Activated CD8-positive, alpha-beta memory T cell treated with anti-CD3 and anti-CD28 coated beads for 36 hours (primary cell): Measurements from ENCODE around the gene INTS2. TPM values are rescaled to one million over a fixed set of nuclear protein-coding genes. Genes with fewer than 3 reads are reported as not detected.
"Not testable (repeated sequence)": the region's sequence is repeated elsewhere in the genome, so short reads cannot be mapped to it uniquely, and the experiment has no call there.

Experiments
- CTCF ChIA-PET: fragments of 350-600 bp; sonication (Branson Sonifier 250); formaldehyde crosslinking; loops from one replicate; lab custom pipeline; 2021; ENCODE audit warnings: antibody characterized with exemption; lab: Charles Lee
- POLR2A ChIA-PET: fragments of 350-600 bp; sonication (Branson Sonifier 250); formaldehyde crosslinking; loops from one replicate; lab custom pipeline; 2021; ENCODE audit warnings: antibody characterized with exemption; lab: Charles Lee
- total RNA-seq, 2 experiments: library from RNA; stranded (reverse); gene quantifications; one replicate each; pipeline ENCODE4 v1.2.3, GENCODE V29; 2021

INTS2 gene
- total RNA-seq, 2 experiments from 2014 or later = 26.8 to 28.2 TPM

- POLR2A ChIA-PET = no interaction called here
- CTCF ChIA-PET = interaction anchor here (0.5 kb wide), 1 partner anchor 99 kb away, joined by 3 read pairs; no protein-coding TSS in a partner anchor
These were observed 94.1 kb downstream of the INTS2 start for GRCh38 chr17:61833536-61834193.

DNA sequence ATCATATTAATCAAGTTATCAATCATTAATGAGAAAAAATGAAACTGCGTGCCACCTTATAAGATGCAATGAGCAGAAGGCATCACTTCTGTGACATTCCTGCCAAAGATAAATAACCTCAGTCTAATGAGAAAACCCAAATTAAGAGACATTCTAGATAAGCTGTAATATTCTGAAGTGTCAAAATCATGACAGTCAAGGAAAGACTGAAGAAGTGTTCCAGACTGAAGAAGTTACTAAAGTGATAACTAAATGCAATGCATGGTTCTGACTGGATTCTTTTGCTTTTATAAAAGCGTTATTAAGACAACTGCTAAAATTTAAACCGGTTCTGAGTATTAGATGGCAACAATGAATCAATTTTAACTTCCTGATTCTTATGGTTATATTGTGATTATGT is 95.3 kb downstream of the INTS2 start:
- CTCF ChIA-PET = no interaction called here
- POLR2A ChIA-PET = no interaction called here

DNA sequence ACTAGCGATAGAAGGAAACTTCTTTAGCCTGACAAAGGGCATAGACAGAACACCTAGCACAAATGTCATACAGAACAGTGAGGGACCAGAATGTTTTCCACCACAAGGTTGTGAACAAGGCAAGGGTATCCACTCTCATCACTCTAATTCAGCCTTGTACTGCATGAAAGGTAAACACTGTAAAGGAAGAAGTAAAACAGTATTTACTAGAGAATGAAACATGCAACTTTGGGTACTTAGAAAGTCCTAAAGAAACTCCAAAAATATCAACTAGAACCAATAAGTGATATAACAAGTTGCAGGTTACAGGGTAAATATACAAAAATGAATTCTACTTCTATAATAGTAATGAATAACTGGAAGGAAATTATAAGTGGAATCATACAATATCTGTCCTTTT is 96.7 kb downstream of the INTS2 start:
- POLR2A ChIA-PET = no interaction called here
- CTCF ChIA-PET = no interaction called here

GRCh38 chr17:61828694-61829093 is 99.1 kb downstream of the INTS2 start:
- ChIA-PET CTCF (no interaction called here), POLR2A (no interaction called here)

GRCh38 chr17:61827649-61828395 is 100.0 kb downstream of the INTS2 start:
- POLR2A ChIA-PET = no interaction called here
- CTCF ChIA-PET = no interaction called here

- CTCF ChIA-PET, POLR2A ChIA-PET: not testable (repeated sequence)
These were observed 100.9 kb downstream of the INTS2 start for GRCh38 chr17:61826866-61827265.

DNA sequence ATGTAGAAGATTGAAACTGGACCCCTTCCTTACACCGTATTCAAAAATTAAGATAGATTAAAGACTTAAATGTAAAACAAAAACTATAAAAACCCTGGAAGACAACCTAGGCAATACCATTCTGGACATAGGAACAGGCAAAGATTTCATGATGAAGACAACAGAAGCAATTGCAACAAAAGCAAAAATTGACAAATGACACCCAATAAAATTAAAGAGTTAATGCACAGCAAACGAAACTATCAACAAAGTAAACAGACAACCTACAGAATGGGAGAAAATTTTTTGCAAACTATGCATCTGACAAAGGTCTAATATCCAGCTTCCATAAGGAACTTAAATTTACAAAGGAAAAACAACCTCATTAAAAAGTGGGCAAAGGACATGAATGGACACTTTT is 101.6 kb downstream of the INTS2 start:
- POLR2A ChIA-PET, CTCF ChIA-PET: not testable (repeated sequence)

- CTCF ChIA-PET = no interaction called here
- POLR2A ChIA-PET = no interaction called here
These were observed 102.2 kb downstream of the INTS2 start for GRCh38 chr17:61825448-61826137.

GRCh38 chr17:61822326-61823285 is 105.2 kb downstream of the INTS2 start:
- ChIA-PET POLR2A (no interaction called here), CTCF (interaction anchor here (0.7 kb wide), 1 partner anchor 368 kb away, joined by 3 read pairs; no protein-coding TSS in a partner anchor)

GRCh38 chr17:61821655-61822054 is 106.1 kb downstream of the INTS2 start:
- CTCF ChIA-PET = no interaction called here
- POLR2A ChIA-PET = no interaction called here

GRCh38 chr17:61819265-61819664 is 108.5 kb downstream of the INTS2 start:
- CTCF ChIA-PET, POLR2A ChIA-PET: not testable (repeated sequence)

GRCh38 chr17:61818225-61818624 is 109.6 kb downstream of the INTS2 start:
- ChIA-PET CTCF (no interaction called here), POLR2A (no interaction called here)

- ChIA-PET CTCF (no interaction called here), POLR2A (no interaction called here)
These were observed 110.3 kb downstream of the INTS2 start for GRCh38 chr17:61817452-61817851.

- ChIA-PET POLR2A (no interaction called here), CTCF (no interaction called here)
These were observed 111.2 kb downstream of the INTS2 start for GRCh38 chr17:61816538-61816937.

- CTCF ChIA-PET = no interaction called here
- POLR2A ChIA-PET = no interaction called here
These were observed 111.8 kb downstream of the INTS2 start for GRCh38 chr17:61815863-61816503.
